PC-9 (cell line): ENCODE data around the gene PIK3CB. TPM values are rescaled to one million over a fixed set of nuclear protein-coding genes. Genes with fewer than 3 reads are reported as not detected.

Experiments
- BruUV-seq: library from RNA; stranded (reverse); fragments of 400-500 nt; replicated peaks from 2 replicates; lab custom pipeline; 2021; lab: Mats Ljungman, UMichigan
- CTCF ChIA-PET: fragments of 300-600 bp; sonication (Branson Sonifier 250); formaldehyde crosslinking; loops from one replicate; lab custom pipeline; 2022; ENCODE audit warnings: antibody characterized with exemption; lab: Charles Lee
- POLR2A ChIA-PET: fragments of 300-600 bp; sonication (Branson Sonifier 250); formaldehyde crosslinking; loops from one replicate; lab custom pipeline; 2022; ENCODE audit warnings: antibody characterized with exemption; ENCODE audit not compliant: unreplicated experiment; lab: Charles Lee
- DNase-seq, 2 experiments: peaks; one replicate each; pipeline versions ENCODE4 v3.0.0 to v3.0.0-alpha.2; 2015 to 2022; ENCODE audit warnings: mixed read lengths in 1 of 2
- H2AFZ ChIP-seq: fragments of 200-600 bp; sonication (generic); 2 replicates; pipeline ENCODE4 v1.8.1; 2017; ENCODE audit warnings: antibody characterized with exemption
- H3F3A ChIP-seq: fragments of 200-600 bp; sonication (generic); 2 replicates; pipeline ENCODE4 v1.8.1; 2017; ENCODE audit warnings: antibody characterized with exemption, mild to moderate bottlenecking, low read depth; ENCODE audit not compliant: insufficient read depth
- H3K27ac ChIP-seq: fragments of 200-600 bp; sonication (generic); 2 replicates; pipeline ENCODE4 v1.6.1; 2016; ENCODE audit warnings: mixed run types
- H3K27me3 ChIP-seq: fragments of 200-600 bp; sonication (generic); 2 replicates; pipeline ENCODE4 v1.6.1; 2016; ENCODE audit warnings: low read depth, mixed run types; ENCODE audit not compliant: insufficient read depth
- H3K36me3 ChIP-seq: fragments of 200-600 bp; sonication (generic); 2 replicates; pipeline ENCODE4 v1.6.1; 2016; ENCODE audit warnings: low read depth, mixed run types
- H3K4me1 ChIP-seq: fragments of 200-600 bp; sonication (generic); replicated peaks from 2 replicates; pipeline ENCODE4 v1.6.1; 2016; ENCODE audit warnings: mixed run types; ENCODE audit not compliant: insufficient read depth
- H3K4me2 ChIP-seq: fragments of 200-600 bp; sonication (generic); 2 replicates; pipeline ENCODE4 v1.6.1; 2017; ENCODE audit warnings: mixed run types
- H3K4me3 ChIP-seq: fragments of 200-600 bp; sonication (generic); 2 replicates; pipeline ENCODE4 v1.6.1; 2016; ENCODE audit warnings: mixed run types
- H3K79me2 ChIP-seq: fragments of 200-600 bp; sonication (generic); 2 replicates; pipeline ENCODE4 v1.6.1; 2017; ENCODE audit warnings: low read depth, mixed run types
- H3K9me2 ChIP-seq: fragments of 200-600 bp; sonication (generic); 2 replicates; pipeline ENCODE4 v1.8.1; 2017; ENCODE audit warnings: mild to moderate bottlenecking; ENCODE audit not compliant: insufficient read depth
- H3K9me3 ChIP-seq: fragments of 200-600 bp; sonication (generic); 2 replicates; pipeline ENCODE4 v1.8.1; 2016; ENCODE audit warnings: low read depth; ENCODE audit not compliant: insufficient read depth
- H4K20me1 ChIP-seq: fragments of 200-600 bp; sonication (generic); 2 replicates; pipeline ENCODE4 v1.8.1; 2017; ENCODE audit not compliant: insufficient read depth
- EZH2 ChIP-seq: fragments of 200-600 bp; sonication (generic); IDR thresholded peaks from 2 replicates; pipeline ENCODE4 v1.8.0; 2017; ENCODE audit warnings: antibody characterized with exemption, low read depth
- intact Hi-C: fragments of 100-400 bp; cut with micrococcal nuclease; formaldehyde crosslinking; loops from one replicate; pipeline ENCODE4 v1.10.0; 2022; ENCODE audit not compliant: unreplicated experiment
- total RNA-seq: library from RNA; stranded (reverse); gene quantifications from 2 replicates; pipeline ENCODE4 v1.2.3, GENCODE V29; 2021
- TF ChIP-seq, protein P1 (sequence below): fragments of 200-600 bp; sonication (generic); conservative IDR thresholded peaks from 2 replicates; pipeline ENCODE4 v1.6.1; 2017; ENCODE audit warnings: mixed run types, antibody characterized with exemption, mild to moderate bottlenecking, moderate library complexity

Gene PIK3CB
- total RNA-seq, 1 experiment from 2014 or later = 47.8 TPM

DNA sequence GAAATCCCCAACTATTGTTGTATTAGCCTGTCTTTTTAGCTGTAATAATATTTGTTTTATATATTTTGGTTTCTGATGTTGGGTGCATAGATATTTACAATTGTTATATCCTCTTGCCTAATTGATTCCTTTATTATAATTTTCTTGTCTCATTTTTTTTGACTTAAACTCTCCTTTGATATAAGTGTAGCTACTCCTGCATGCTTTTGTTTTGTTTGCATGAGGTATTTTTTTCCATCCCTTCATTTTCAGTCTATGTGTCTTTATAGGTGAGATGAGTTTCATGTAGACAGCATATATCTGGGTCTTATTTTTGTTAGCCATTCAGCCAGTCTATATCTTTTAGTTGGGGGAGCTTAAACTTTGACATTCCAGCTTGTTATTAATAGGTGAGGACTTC, 188.7 kb downstream of the PIK3CB start:
- Histone ChIP-seq H3K79me2 (no peaks in the 10 kb centered on the region), H3K4me1 (no peaks in the 10 kb centered on the region), H3K4me3 (no peak overlapping the region), H3K27ac (no peak overlapping the region), H2AFZ (no peak overlapping the region), H3K9me3 (peaks cover 45% of the 10 kb centered on the region), H4K20me1 (no peaks in the 10 kb centered on the region), H3K9me2 (no peaks in the 10 kb centered on the region), H3K4me2 (no peak overlapping the region), H3K36me3 (peaks cover 17% of the 10 kb centered on the region; the same call in 1 of the 2 replicates), H3K27me3 (no peaks in the 10 kb centered on the region), H3F3A (0 out of 2 replicates have a peak, but pooled peaks cover 4% of the 10 kb centered on the region)
- TF ChIP-seq, protein P1, sequence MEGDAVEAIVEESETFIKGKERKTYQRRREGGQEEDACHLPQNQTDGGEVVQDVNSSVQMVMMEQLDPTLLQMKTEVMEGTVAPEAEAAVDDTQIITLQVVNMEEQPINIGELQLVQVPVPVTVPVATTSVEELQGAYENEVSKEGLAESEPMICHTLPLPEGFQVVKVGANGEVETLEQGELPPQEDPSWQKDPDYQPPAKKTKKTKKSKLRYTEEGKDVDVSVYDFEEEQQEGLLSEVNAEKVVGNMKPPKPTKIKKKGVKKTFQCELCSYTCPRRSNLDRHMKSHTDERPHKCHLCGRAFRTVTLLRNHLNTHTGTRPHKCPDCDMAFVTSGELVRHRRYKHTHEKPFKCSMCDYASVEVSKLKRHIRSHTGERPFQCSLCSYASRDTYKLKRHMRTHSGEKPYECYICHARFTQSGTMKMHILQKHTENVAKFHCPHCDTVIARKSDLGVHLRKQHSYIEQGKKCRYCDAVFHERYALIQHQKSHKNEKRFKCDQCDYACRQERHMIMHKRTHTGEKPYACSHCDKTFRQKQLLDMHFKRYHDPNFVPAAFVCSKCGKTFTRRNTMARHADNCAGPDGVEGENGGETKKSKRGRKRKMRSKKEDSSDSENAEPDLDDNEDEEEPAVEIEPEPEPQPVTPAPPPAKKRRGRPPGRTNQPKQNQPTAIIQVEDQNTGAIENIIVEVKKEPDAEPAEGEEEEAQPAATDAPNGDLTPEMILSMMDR = no peak
- no peak for TF ChIP-seq EZH2
- CTCF ChIA-PET = interaction anchor here (0.7 kb wide), 1 partner anchor 32 kb away, joined by 18 read pairs; no protein-coding TSS in a partner anchor
- no TSS peak for BruUV-seq
- intact Hi-C loops = no loop called here
- POLR2A ChIA-PET = interaction anchor here (0.7 kb wide), 1 partner anchor 270 kb away, joined by 3 read pairs; no protein-coding TSS in a partner anchor
- DNase-seq = no peak

DNA sequence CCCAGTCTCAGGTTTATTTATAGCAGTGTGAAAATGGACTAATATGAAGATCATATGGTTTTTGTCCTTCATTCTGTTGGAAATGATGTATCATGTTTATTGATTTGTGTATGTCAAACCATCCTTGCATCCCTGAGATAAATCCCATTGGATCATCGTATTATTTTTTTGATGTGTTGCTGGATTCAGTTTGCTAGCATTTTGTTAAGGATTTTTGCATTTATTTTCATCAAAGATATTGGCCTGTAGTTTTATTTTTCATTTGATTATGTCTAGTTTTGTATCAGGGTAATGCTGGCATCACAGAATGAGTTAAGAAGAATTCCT, 191.8 kb downstream of the PIK3CB start:
- TF ChIP-seq, protein P1 = no peak
- TF ChIP-seq EZH2 = no peak
- peaks cover 4% of the 10 kb centered on the region; the same call in 1 of the 2 replicates for H3F3A ChIP-seq
- intact Hi-C loops = no loop called here
- H3K4me3 ChIP-seq = no peak overlapping the region
- no peak overlapping the region for H3K27ac ChIP-seq
- H3K4me1 ChIP-seq = no peaks in the 10 kb centered on the region
- no peaks in the 10 kb centered on the region for H3K36me3 ChIP-seq
- no peaks in the 10 kb centered on the region for H3K27me3 ChIP-seq
- H4K20me1 ChIP-seq = no peaks in the 10 kb centered on the region
- H3K9me2 ChIP-seq = no peaks in the 10 kb centered on the region
- ChIA-PET CTCF (no interaction called here), POLR2A (interaction anchor here (0.7 kb wide), 1 partner anchor 311 kb away, joined by 10 read pairs; no protein-coding TSS in a partner anchor)
- peaks cover 34% of the 10 kb centered on the region for H3K9me3 ChIP-seq
- no peak overlapping the region for H3K4me2 ChIP-seq
- H2AFZ ChIP-seq = no peak overlapping the region
- DNase-seq = no peak
- no peaks in the 10 kb centered on the region for H3K79me2 ChIP-seq
- BruUV-seq = no TSS peak

DNA sequence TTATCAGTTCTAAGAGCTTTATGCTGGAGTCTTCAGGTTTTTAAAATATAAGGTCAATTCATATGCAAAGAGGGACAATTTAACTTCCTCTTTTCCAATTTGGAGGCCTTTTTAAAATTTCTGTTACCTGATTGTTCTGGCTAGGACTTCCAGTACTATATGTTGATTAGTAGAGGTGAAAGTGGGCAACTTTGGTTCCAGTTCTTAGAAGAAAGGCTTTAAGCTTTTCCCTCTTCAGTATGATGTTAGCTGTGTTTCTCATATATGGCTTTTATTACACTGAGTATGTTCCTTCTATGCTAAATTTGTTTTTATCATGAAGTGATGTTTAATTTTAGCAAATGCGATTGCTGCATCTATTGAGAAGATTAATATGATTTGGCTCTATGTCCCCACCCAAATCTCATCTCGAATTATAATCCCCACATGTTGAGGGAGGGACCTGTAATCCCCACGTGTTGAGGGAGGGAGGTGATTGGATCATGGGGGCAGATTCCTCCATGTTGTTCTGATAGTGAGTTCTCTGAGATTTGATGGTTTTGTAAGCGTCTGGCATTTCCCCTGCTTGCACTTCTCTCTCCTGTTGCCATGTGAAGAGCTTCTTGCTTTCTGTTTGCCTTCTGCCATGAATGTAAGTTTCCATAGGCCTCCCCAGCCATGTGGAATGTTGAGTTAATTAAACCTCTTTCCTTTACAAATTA, 192.4 kb downstream of the PIK3CB start:
- DNase-seq = no peak
- no TSS peak for BruUV-seq
- Histone ChIP-seq H3K4me1 (no peaks in the 10 kb centered on the region), H3K79me2 (no peaks in the 10 kb centered on the region), H4K20me1 (no peaks in the 10 kb centered on the region), H3K9me2 (no peaks in the 10 kb centered on the region), H3K4me3 (no peak overlapping the region), H3K4me2 (no peak overlapping the region), H3K36me3 (no peaks in the 10 kb centered on the region), H3K27ac (no peak overlapping the region), H2AFZ (no peak overlapping the region), H3K27me3 (no peaks in the 10 kb centered on the region), H3F3A (peaks cover 4% of the 10 kb centered on the region; the same call in 1 of the 2 replicates), H3K9me3 (peaks cover 34% of the 10 kb centered on the region)
- ChIA-PET POLR2A (no interaction called here), CTCF (interaction anchor here (0.6 kb wide), 1 partner anchor 294 kb away, joined by 3 read pairs; no protein-coding TSS in a partner anchor)
- no peak for TF ChIP-seq EZH2
- TF ChIP-seq, protein P1 = no peak
- intact Hi-C loops = no loop called here
